ENCODE data around the gene SPPL3.

The SPPL3 gene

DNA sequence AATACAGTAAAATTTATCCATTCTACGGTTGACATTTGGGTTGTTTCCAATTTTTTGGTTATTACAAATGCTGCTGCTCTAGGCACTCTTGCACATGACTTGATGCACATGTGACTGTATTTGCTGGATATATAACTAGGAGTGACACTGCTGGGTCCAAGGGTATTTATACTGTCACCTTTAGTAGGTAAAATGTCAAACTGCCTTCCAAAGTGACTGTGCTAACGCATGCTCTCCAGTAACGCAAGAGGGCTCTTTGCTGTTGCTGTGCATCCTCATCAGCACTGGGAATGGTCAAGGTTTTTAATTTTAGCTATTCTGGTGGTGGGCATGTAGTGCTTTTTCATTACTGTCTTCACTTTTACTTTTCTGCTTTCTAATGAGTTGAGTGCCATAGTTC is 116.3 kb downstream of the SPPL3 start:
- TF ChIP-seq PRDM1 (tag by site-specific recombination; IDR thresholded peaks at IDR 0.05) (peak; percentile 77), ZNF544 (tag by site-specific recombination; IDR thresholded peaks at IDR 0.05) (no peak)
- Histone ChIP-seq H3K4me1 (ENCODE audit: control insufficient read depth, insufficient read depth, low read length) (no peaks in the 10 kb centered on the region), H3K4me3 (ENCODE audit: low read depth, low read length) (no peak overlapping the region), H3K27ac (ENCODE audit: extremely low read depth, low read depth, low read length) (no peak overlapping the region), H3K9me3 (ENCODE audit: control insufficient read depth, insufficient read depth, low read depth, low read length) (no peaks in the 10 kb centered on the region), H3K36me3 (ENCODE audit: control insufficient read depth in 2 of 2, insufficient read depth in 1 of 2, low read length in 2 of 2) (peaks cover 0 to 11% of the 10 kb centered on the region in 2 experiments; a peak in 1 of 3 replicates)
- ChIA-PET CTCF (no interaction called here), POLR2A (no interaction called here)

DNA sequence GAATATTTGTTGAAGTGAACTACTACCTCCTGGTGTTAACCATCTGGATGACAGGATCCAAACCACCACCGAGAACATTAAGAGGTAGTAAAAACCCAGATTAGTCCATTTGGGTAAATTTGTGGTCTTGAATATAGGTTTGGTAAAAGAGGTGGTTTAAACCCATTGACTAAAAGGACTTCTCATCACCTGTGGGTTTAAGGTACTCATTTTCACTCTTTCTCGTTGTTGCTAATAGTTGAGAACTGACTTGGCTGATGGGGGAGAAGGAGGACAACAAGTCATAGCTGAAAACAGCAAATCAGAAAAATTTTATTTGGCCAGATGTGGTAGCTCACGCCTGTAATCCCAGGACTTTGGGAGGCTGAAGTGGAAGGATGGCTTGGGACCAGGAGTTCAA is 119.4 kb downstream of the SPPL3 start:
- peaks cover 19 to 30% of the 10 kb centered on the region in 2 experiments for H3K36me3 ChIP-seq (ENCODE audit: control insufficient read depth in 2 of 2, insufficient read depth in 1 of 2, low read length in 2 of 2)
- no peaks in the 10 kb centered on the region for H3K4me1 ChIP-seq (ENCODE audit: control insufficient read depth, insufficient read depth, low read length)
- TF ChIP-seq ZNF133 (tag by site-specific recombination; IDR thresholded peaks at IDR 0.05) (no peak), KLF16 (tag by site-specific recombination; IDR thresholded peaks at IDR 0.05) (no peak), ZNF391 (tag by site-specific recombination; IDR thresholded peaks at IDR 0.05; ENCODE audit: borderline replicate concordance, low read depth) (no peak), ZFHX2 (tag by site-specific recombination; conservative IDR thresholded peaks at IDR 0.05) (no peak)
- TF ChIP-seq, protein P1, sequence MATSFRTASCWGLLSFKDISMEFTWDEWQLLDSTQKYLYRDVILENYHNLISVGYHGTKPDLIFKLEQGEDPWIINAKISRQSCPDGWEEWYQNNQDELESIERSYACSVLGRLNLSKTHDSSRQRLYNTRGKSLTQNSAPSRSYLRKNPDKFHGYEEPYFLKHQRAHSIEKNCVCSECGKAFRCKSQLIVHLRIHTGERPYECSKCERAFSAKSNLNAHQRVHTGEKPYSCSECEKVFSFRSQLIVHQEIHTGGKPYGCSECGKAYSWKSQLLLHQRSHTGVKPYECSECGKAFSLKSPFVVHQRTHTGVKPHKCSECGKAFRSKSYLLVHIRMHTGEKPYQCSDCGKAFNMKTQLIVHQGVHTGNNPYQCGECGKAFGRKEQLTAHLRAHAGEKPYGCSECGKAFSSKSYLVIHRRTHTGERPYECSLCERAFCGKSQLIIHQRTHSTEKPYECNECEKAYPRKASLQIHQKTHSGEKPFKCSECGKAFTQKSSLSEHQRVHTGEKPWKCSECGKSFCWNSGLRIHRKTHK (tag by site-specific recombination; IDR thresholded peaks at IDR 0.05), result no peak
- TF ChIP-seq, protein P2, sequence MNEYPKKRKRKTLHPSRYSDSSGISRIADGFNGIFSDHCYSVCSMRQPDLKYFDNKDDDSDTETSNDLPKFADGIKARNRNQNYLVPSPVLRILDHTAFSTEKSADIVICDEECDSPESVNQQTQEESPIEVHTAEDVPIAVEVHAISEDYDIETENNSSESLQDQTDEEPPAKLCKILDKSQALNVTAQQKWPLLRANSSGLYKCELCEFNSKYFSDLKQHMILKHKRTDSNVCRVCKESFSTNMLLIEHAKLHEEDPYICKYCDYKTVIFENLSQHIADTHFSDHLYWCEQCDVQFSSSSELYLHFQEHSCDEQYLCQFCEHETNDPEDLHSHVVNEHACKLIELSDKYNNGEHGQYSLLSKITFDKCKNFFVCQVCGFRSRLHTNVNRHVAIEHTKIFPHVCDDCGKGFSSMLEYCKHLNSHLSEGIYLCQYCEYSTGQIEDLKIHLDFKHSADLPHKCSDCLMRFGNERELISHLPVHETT (tag by site-specific recombination; IDR thresholded peaks at IDR 0.05), result no peak
- ChIA-PET POLR2A (no interaction called here), CTCF (interaction anchor here (0.5 to 0.7 kb wide), 3 partner anchors 14 to 202 kb away, joined by 3 to 5 read pairs (median 3); no protein-coding TSS in a partner anchor)
- no peaks in the 10 kb centered on the region for H3K9me3 ChIP-seq (ENCODE audit: control insufficient read depth, insufficient read depth, low read depth, low read length)
- no peak overlapping the region for H3K27ac ChIP-seq (ENCODE audit: extremely low read depth, low read depth, low read length)
- H3K4me3 ChIP-seq (ENCODE audit: low read depth, low read length), result no peak overlapping the region

DNA sequence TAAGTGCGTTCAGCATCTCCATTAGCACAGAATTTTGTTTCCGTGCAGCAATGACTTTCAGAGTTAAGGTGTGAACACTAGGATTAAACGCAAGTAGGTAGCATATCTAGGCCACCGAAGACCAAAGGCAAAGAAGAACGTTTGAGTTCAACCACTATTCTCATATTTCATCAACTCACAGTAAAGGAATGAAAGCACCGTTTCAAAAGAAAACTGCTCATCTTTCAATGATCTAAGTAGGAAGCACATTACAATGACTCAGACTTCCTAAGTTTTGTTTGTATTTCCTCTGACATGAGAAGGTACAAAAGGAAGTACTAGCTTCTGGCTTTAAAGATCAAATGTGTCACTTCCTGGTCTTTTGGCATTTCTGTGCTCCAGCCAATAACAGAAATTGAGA is 121.0 kb downstream of the SPPL3 start:
- ChIA-PET CTCF (no interaction called here), POLR2A (no interaction called here)

DNA sequence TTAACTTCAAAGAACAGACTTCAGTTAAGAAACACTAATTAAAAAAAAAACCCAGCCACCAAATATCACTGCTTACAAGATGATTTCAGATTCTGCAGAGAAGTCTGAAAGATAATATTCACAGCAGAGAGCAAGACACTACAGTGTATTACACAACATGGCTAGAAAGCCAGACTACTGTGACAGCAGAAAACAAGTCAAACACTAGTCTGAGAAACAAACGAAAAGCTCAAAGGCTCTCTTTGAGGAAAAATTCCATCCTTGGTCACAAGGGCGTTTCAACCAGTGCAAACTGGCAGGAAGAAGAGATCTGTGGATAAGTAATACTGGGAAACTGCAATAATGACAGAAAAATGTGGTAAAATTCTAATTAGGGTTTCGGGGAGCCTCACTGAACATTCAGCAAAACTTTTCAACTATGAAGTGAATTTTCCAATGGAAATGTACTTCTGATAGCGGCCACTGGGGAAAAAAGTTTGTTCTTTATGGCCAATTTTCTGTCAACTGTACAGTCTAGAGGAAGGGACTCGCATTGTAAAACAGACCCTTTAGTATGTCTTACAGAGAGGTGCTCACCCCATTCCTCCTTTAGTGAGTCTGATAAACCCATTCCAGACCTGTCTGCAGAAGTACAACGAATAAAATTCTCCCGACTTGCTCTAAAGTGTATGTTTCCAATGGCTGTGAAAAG is 128.2 kb downstream of the SPPL3 start:
- Histone ChIP-seq H3K4me3 (ENCODE audit: low read depth, low read length) (no peak overlapping the region), H3K9me3 (ENCODE audit: control insufficient read depth, insufficient read depth, low read depth, low read length) (no peaks in the 10 kb centered on the region), H3K27ac (ENCODE audit: extremely low read depth, low read depth, low read length) (no peak overlapping the region), H3K4me1 (ENCODE audit: control insufficient read depth, insufficient read depth, low read length) (no peaks in the 10 kb centered on the region), H3K36me3 (ENCODE audit: control insufficient read depth in 2 of 2, insufficient read depth in 1 of 2, low read length in 2 of 2) (peaks cover 6 to 29% of the 10 kb centered on the region in 2 experiments)
- POLR2A ChIA-PET, result no interaction called here
- no peak for TF ChIP-seq ZNF660 (tag by site-specific recombination; IDR thresholded peaks at IDR 0.05)
- TF ChIP-seq, protein P3, sequence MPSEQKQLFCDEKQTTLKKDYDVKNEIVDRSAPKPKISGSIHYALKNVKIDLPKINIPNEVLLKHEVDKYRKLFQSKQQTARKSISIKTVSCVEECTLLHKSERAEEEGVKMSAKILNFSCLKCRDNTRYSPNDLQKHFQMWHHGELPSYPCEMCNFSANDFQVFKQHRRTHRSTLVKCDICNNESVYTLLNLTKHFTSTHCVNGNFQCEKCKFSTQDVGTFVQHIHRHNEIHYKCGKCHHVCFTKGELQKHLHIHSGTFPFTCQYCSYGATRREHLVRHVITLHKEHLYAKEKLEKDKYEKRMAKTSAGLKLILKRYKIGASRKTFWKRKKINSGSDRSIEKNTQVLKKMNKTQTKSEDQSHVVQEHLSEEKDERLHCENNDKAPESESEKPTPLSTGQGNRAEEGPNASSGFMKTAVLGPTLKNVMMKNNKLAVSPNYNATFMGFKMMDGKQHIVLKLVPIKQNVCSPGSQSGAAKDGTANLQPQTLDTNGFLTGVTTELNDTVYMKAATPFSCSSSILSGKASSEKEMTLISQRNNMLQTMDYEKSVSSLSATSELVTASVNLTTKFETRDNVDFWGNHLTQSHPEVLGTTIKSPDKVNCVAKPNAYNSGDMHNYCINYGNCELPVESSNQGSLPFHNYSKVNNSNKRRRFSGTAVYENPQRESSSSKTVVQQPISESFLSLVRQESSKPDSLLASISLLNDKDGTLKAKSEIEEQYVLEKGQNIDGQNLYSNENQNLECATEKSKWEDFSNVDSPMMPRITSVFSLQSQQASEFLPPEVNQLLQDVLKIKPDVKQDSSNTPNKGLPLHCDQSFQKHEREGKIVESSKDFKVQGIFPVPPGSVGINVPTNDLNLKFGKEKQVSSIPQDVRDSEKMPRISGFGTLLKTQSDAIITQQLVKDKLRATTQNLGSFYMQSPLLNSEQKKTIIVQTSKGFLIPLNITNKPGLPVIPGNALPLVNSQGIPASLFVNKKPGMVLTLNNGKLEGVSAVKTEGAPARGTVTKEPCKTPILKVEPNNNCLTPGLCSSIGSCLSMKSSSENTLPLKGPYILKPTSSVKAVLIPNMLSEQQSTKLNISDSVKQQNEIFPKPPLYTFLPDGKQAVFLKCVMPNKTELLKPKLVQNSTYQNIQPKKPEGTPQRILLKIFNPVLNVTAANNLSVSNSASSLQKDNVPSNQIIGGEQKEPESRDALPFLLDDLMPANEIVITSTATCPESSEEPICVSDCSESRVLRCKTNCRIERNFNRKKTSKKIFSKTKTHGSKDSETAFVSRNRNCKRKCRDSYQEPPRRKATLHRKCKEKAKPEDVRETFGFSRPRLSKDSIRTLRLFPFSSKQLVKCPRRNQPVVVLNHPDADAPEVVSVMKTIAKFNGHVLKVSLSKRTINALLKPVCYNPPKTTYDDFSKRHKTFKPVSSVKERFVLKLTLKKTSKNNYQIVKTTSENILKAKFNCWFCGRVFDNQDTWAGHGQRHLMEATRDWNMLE (tag by site-specific recombination; conservative IDR thresholded peaks at IDR 0.05; ENCODE audit: low read depth), result no peak
- CTCF ChIA-PET, result interaction anchor here (0.6 to 0.9 kb wide), 4 partner anchors 10 to 151 kb away, joined by 3 to 4 read pairs (median 3); no protein-coding TSS in a partner anchor

More for the DNA sequence above, 121.0 kb downstream of the SPPL3 start:
- TF ChIP-seq ZBTB21 (tag by site-specific recombination; IDR thresholded peaks at IDR 0.05) (no peak), ZNF660 (tag by site-specific recombination; IDR thresholded peaks at IDR 0.05) (no peak)
- TF ChIP-seq, protein P4, sequence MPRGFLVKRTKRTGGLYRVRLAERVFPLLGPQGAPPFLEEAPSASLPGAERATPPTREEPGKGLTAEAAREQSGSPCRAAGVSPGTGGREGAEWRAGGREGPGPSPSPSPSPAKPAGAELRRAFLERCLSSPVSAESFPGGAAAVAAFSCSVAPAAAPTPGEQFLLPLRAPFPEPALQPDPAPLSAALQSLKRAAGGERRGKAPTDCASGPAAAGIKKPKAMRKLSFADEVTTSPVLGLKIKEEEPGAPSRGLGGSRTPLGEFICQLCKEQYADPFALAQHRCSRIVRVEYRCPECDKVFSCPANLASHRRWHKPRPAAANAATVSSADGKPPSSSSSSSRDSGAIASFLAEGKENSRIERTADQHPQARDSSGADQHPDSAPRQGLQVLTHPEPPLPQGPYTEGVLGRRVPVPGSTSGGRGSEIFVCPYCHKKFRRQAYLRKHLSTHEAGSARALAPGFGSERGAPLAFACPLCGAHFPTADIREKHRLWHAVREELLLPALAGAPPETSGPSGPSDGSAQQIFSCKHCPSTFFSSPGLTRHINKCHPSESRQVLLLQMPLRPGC (tag by site-specific recombination; IDR thresholded peaks at IDR 0.05), result 0 out of 2 replicates have a peak, but pooled peaks have one; percentile 23
- Histone ChIP-seq H3K4me1 (ENCODE audit: control insufficient read depth, insufficient read depth, low read length) (no peaks in the 10 kb centered on the region), H3K9me3 (ENCODE audit: control insufficient read depth, insufficient read depth, low read depth, low read length) (no peaks in the 10 kb centered on the region), H3K27ac (ENCODE audit: extremely low read depth, low read depth, low read length) (no peak overlapping the region), H3K36me3 (ENCODE audit: control insufficient read depth in 2 of 2, insufficient read depth in 1 of 2, low read length in 2 of 2) (peaks cover 19 to 30% of the 10 kb centered on the region in 2 experiments), H3K4me3 (ENCODE audit: low read depth, low read length) (no peak overlapping the region)

All from HEK293 (cell line).